NOMO-1 treated with dmso at 0.1 percent for 144 hours (cell line): ENCODE results near the gene KLF12.

Experiments
- DNase-seq: peaks from one replicate; lab custom pipeline; 2025; ENCODE audit not compliant: unreplicated experiment; lab: John Stamatoyannopoulos, UW

Gene KLF12

GRCh38 chr13:74135326-74136083, 1.3 kb upstream of the KLF12 start:
- peak; percentile 29 for DNase-seq

DNA sequence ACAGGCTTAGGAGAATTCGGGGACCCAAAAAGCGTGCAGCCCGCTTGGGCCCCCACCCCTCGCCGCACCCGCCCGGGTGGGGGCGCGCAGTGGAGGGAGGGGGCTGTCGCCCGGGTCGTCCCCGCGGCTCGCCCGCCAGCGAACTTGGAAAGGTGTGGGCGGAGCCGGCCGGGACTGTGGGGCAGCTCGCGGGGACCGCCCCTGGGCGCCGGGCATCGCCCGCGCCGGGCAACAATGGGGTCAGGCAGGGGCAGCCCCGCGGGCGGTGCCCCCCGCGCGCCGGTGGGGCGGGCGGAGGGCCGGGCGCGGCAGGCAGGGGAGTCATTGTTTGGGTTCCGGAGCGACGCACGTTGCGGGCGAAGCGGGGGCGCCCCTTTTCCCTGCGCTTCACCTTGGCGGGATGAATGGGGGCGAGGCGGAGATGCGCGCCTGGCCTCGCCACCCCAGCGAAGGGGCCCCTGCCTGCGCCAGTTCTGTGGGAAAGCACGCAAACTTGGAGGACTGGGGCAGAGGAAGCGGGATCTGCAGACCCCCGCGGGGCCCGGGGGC, 647 bp upstream of the KLF12 start:
- DNase-seq = no peak

DNA sequence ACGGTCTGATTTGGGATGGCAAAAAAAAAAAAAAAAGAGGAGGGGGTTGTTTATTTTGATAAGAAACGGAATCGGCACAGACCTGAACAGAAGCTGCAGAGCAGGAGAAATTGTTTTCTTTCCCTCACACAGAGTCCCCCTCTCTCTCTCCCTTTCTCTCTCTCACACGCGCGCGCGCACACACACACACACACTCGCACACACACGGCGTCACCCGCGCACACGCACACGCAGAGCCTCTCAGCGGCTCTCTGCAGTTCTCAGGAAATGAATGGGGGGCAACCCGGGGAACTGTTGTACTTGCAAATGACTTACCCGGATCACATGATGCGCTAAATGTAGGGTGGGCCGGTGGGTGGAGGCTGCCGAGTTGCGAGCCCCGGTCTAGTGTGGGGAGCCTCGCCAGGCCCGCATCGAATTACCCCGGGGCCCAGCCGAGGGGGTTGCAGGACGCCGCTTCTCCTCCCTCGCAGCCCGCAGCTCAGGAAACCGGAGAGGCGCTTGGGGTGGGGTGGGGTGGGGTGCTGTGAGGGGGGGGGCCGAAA, 475 bp downstream of the KLF12 start:
- no peak for DNase-seq

GRCh38 chr13:74132776-74133656, 1.2 kb downstream of the KLF12 start:
- DNase-seq = no peak

GRCh38 chr13:74132152-74132775, 1.9 kb downstream of the KLF12 start:
- DNase-seq = no peak

DNA sequence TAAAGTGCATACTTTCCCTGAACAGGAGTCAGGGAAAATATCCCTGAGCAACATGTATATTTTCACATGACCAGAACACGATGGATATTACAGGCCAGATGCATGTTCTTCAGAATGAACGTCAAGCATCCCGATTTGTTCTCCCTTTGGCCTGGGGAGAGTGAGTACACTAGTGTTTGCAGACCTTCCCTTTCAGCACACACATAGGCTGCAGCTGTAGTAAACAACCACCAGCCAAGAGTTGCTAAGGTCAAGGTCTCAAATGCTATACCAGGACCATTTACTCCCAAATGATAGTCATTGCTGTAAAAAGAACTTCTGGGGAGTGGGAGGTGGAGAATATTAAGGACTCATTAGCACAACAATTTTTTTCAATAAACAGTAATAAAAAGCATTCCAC, 3.0 kb downstream of the KLF12 start:
- no peak for DNase-seq

DNA sequence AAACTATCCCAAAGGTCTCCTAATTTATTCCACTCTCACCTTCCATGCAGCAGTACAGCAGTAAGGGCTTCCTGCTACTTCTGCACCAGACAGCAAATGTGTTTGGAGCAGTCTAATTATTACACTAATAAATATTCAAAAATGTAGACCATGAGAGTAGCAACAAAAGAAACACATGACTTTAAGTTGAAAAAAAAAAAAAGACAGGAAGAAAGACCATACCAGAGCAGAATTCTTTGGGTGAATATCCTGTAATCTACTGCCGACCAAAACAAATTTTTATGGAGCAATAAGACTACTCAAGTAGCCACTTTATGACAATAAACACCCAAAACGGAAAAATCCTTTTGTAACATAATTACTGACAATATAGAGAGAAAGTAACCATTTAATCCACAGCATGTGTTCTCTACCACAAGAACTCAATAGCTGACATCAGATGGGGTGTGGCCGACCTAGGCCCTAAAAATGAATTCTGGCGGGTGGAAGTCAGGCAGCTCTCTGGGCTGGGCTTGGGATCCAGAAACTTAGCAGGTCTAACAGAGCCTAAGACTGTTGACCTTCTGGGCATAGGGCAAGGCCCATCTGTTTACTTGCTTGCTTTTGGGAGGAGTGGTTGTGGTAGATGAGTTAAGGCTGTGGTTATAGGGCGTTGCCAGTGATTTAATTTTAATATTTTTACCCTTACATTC, 4.6 kb downstream of the KLF12 start:
- no peak for DNase-seq

- DNase-seq = no peak
Measured at GRCh38 chr13:74128156-74128767, 5.9 kb downstream of the KLF12 start.

DNA sequence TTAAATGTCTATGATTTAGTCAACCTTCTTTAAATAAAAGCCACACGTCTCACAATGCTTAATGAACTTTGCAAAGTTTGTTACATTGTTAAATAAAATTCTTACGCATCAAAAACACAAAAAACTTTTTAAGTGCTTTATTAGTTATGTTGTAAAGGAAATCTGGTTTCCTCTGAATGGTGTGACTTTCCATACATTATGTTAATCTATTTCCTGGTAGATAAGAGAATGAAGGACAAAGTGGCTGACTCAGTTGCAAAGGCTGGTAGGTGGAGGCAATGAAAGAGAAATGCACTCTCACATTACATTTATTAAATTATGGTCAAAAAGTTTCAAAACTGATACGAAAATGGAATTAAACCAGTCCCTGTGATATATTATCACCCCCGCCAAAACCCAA, 15.9 kb downstream of the KLF12 start:
- DNase-seq = no peak

GRCh38 chr13:74117207-74117705, 16.9 kb downstream of the KLF12 start:
- DNase-seq = no peak

- no peak for DNase-seq
Measured at GRCh38 chr13:74115133-74115532, 19.1 kb downstream of the KLF12 start.

DNA sequence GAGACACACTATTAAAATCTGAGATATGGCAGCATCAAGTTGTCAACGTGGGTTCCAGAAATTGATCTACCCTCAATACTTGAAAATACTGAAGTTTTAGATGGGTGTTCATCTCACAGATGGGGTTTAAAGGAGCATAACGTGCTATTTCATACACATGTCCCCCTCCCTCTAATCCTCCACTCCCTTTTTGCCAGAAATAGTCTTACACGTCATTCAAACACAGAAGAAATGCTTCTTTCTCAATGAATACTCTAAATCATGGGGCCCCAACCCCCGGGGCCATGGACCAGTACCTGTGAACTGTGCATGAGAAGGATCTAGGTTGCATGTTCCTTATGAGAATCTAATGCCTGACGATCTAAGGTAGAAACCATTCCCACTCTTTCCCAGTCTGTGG, 19.6 kb downstream of the KLF12 start:
- no peak for DNase-seq

DNA sequence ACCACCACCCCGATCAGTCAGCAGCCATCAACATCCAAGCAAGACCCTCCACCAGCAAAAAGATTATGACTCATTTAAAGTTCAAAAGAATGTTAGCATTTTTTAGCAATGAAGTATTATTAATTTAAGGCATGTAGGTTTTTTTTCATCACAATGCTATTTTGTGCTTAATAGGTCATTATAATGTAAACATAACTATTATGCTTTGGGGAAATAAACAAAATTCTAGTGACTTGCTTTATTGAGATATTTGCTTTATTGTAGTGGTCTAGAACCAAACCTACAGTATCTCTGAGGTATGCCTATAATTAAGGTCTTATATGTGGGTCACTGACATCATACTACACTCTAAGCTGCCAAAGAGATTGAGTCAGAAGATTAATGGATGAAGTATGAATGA, 20.0 kb downstream of the KLF12 start:
- no peak for DNase-seq

- no peak for DNase-seq
Measured at GRCh38 chr13:74111901-74112824, 22.0 kb downstream of the KLF12 start.

- no peak for DNase-seq
Measured at GRCh38 chr13:74111399-74111798, 22.8 kb downstream of the KLF12 start.

DNA sequence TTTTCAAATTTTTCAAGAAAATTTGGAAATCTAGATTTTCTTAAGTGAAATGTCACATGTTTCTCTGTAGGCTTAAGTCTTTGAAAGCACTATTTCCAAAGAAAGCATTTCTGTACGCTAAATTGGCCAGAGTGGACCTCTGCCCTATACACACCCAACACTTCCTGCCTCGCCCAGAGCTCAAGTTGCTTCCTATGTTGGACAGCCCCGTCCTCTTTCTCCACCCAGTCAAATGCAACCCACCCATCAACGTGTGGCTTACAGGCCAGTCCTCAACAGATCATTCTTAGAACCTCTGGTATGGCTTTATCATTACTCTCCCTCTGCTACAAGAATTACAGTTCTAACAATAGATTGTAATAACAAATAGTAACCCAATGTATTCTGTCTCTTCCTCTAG, 24.2 kb downstream of the KLF12 start:
- no peak for DNase-seq

DNA sequence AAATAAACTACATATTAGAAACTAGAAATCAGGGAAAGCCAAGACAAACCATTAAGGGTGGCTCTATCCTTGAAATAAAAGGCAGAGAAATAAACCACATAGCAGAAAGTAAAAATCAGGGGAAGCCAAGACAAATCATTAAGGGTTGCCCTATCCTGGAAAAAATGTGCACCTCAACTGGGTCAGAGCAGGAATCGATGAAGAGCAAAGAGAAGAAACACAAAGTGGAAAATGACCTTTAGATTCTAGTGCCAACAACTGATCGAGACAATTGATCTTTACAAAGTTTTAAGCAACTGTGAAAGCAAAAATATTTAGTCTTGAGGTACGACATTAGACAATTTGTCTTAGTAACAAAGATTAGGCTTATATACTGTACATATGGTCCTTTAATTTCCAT, 26.6 kb downstream of the KLF12 start:
- DNase-seq = no peak

- DNase-seq = no peak
Measured at GRCh38 chr13:74105871-74106270, 28.3 kb downstream of the KLF12 start.

- DNase-seq = no peak
Measured at GRCh38 chr13:74104661-74105275, 29.4 kb downstream of the KLF12 start.
